Pancreas (tissue), 10 donors: ENCODE measurements around the gene TRIM75. TPM values are rescaled to one million over a fixed set of nuclear protein-coding genes. Genes with fewer than 3 reads are reported as not detected.

ENCODE experiments used
- ATAC-seq, 4 donors: fragments of 200-7000 bp; cut with Tn5 transposase; one replicate each; pipeline versions ENCODE4 v1.8.0 to v1.9.1; 2020; ENCODE audit warnings: mild to moderate bottlenecking in 4 of 4, moderate library complexity in 4 of 4
- DNase-seq, 6 donors: peaks; one replicate each; pipeline ENCODE4 v3.0.0-alpha.2; 2020
- FAIRE-seq: peaks from 2 replicates; lab custom pipeline; 2012; peaks lifted over from hg19 to GRCh38; lab: Jason Lieb, UNC
- H3K27ac ChIP-seq, 4 donors: fragments of 200-600 bp; sonication (generic); 1 replicate in 3 of 4; 2 replicates in 1 of 4; pipeline versions ENCODE4 v1.5.0 to v1.8.0; 2020
- H3K27me3 ChIP-seq, 4 donors: fragments of 200-600 bp; one replicate each; pipeline ENCODE4 v1.8.0; 2021
- H3K36me3 ChIP-seq, 3 donors: fragments of 200-600 bp; sonication (generic) in 1 of 3; one replicate each; pipeline versions ENCODE4 v1.5.0 to v1.8.0; 2020 to 2021
- H3K4me1 ChIP-seq, 3 donors: fragments of 200-600 bp; one replicate each; pipeline ENCODE4 v1.8.0; 2021
- H3K4me3 ChIP-seq, 4 donors: fragments of 200-600 bp; sonication (generic) in 2 of 4; one replicate each; pipeline versions ENCODE4 v1.5.0 to v1.8.0; 2020 to 2021
- H3K9me3 ChIP-seq, 4 donors: fragments of 200-600 bp; one replicate each; pipeline ENCODE4 v1.8.0; 2021
- WGBS, 2 donors: extraction: QIAGEN DNeasy Blood & Tissue Kit; methylation state at CpG; one replicate each; pipeline ENCODE4 v1.1.7; 2013; 5-methylcytosine and 5-hydroxymethylcytosine counted together
- intact Hi-C, 3 donors: fragments of 100-400 bp; cut with DNase I; formaldehyde crosslinking; loops; one replicate each; pipeline versions ENCODE4 v1.11.1 to v1.14.2; 2022
- polyA plus RNA-seq, 2 donors: library from polyadenylated mRNA; stranded (reverse); fragments of 200-250 nt; gene quantifications; one replicate each; pipeline ENCODE4 v1.2.3, GENCODE V29; 2013
- total RNA-seq, 6 donors: library from RNA; stranded (reverse); fragmentation: NEBNext Ultra II Directional in 4 of 6; extraction: Animal tissue kit (Norgen Biotek cat#: 25700) in 4 of 6; gene quantifications; one replicate each; pipeline versions ENCODE4 v1.2.1 to v1.2.4, GENCODE V29; 2021 to 2023
- TF ChIP-seq, protein P1 (sequence below), 4 donors: fragments of 200-600 bp; sonication (generic) in 3 of 4; IDR thresholded peaks; one replicate each; pipeline versions ENCODE4 v1.5.0 to v1.8.0; 2021; ENCODE audit warnings: antibody characterized with exemption in 4 of 4
- donor health status: healthy with polysubstance abuse.
- donor health status: DM: no; HTN: no; CAD: no; lungs with moderate emphysema.
- donor health status: DM: no; HTN: no; CAD: no.
- donor health status: control.
- donor health status: control.
- donor health status: Bipolar disorder and iron deficiency.
- donor health status: DM: yes; HTN: yes; CAD: no.
- donor health status: DM: no; HTN: no; CAD: no.
- donor health status: DM: no; HTN: no; CAD: no.
- donor health status: DM: yes; HTN: yes; CAD: no.

The TRIM75 gene
- total and polyA plus RNA-seq, 8 donors = not detected

GRCh38 chr4:165027762-165028402 lies 25.8 kb upstream of the TRIM75 start:
- Histone ChIP-seq H3K4me3 (no peak overlapping the region), H3K27ac (no peak overlapping the region), H3K27me3 (no peaks in the 10 kb centered on the region), H3K36me3 (no peaks in the 10 kb centered on the region), H3K4me1 (no peaks in the 10 kb centered on the region), H3K9me3 (no peaks in the 10 kb centered on the region)
- TF ChIP-seq, protein P1, sequence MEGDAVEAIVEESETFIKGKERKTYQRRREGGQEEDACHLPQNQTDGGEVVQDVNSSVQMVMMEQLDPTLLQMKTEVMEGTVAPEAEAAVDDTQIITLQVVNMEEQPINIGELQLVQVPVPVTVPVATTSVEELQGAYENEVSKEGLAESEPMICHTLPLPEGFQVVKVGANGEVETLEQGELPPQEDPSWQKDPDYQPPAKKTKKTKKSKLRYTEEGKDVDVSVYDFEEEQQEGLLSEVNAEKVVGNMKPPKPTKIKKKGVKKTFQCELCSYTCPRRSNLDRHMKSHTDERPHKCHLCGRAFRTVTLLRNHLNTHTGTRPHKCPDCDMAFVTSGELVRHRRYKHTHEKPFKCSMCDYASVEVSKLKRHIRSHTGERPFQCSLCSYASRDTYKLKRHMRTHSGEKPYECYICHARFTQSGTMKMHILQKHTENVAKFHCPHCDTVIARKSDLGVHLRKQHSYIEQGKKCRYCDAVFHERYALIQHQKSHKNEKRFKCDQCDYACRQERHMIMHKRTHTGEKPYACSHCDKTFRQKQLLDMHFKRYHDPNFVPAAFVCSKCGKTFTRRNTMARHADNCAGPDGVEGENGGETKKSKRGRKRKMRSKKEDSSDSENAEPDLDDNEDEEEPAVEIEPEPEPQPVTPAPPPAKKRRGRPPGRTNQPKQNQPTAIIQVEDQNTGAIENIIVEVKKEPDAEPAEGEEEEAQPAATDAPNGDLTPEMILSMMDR (IDR thresholded peaks at IDR 0.05) = no peak
- intact Hi-C loops = no loop called here
- DNase-seq = no peak
- no peak for FAIRE-seq
- no peak for ATAC-seq
- WGBS, 2 donors = 73 to 84% methylated on average over 7 of the region's 7 CpGs

GRCh38 chr4:165031436-165032211 lies 22.0 kb upstream of the TRIM75 start, which contains the start of gene TRIM60:
TSS of gene TRIM60 (plus strand) at chr4:165031999. CDS start at chr4:165040073, 8,074 bp downstream.
- 91 to 95% methylated on average over 41 of the region's 41 CpGs for WGBS, 2 donors
- H3K4me3 ChIP-seq = no peak within 1 kb of the TSS
- no peak for ATAC-seq
- no peaks in the 10 kb centered on the region for H3K27me3 ChIP-seq
- FAIRE-seq = no peak
- no peaks in the 10 kb centered on the region for H3K4me1 ChIP-seq
- H3K9me3 ChIP-seq = no peaks in the 10 kb centered on the region
- no peaks in the 10 kb centered on the region for H3K36me3 ChIP-seq
- intact Hi-C loops = no loop called here
- H3K27ac ChIP-seq = no peak within 1 kb of the TSS
- TF ChIP-seq, protein P1 (IDR thresholded peaks at IDR 0.05) = no peak
- DNase-seq = no peak

GRCh38 chr4:165048170-165048569 lies 5.5 kb upstream of the TRIM75 start:
- no peak for FAIRE-seq
- TF ChIP-seq, protein P1 (IDR thresholded peaks at IDR 0.05) = no peak

DNA sequence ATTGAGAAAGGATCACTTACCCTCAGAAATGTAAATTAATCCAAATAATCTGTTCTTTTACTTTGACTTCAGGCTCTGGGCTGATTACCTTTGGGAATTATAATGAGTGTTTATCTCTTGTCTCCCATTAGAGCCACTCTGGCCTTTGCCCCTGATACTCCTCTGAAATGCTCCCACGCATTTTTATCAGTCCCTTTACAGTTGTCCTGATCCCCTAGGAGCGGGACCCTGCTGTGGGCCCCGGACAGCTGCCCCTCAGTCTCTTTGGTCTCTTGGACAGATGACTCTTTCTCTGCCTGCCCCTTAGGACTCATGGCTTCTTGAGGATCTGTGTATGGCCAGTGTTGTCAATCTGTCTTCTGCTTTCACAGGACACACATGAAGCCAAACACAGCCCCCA lies 1.0 kb upstream of the TRIM75 start:
- no peak for ATAC-seq
- 43 to 50% methylated on average over 3 of the region's 3 CpGs for WGBS, 2 donors
- DNase-seq = no peak
- no peak for FAIRE-seq
- Histone ChIP-seq H3K36me3 (no peaks in the 10 kb centered on the region), H3K27me3 (no peaks in the 10 kb centered on the region), H3K4me1 (no peaks in the 10 kb centered on the region), H3K27ac (no peak overlapping the region), H3K4me3 (no peak overlapping the region), H3K9me3 (no peaks in the 10 kb centered on the region)
- TF ChIP-seq, protein P1 (IDR thresholded peaks at IDR 0.05) = no peak
- intact Hi-C loops = no loop called here

More at GRCh38 chr4:165048170-165048569, 5.5 kb upstream of the TRIM75 start:
- ATAC-seq (no peak), DNase-seq (no peak)
- Histone ChIP-seq H3K4me3 (no peak overlapping the region), H3K36me3 (no peaks in the 10 kb centered on the region), H3K4me1 (no peaks in the 10 kb centered on the region), H3K27me3 (no peaks in the 10 kb centered on the region), H3K27ac (no peak overlapping the region), H3K9me3 (no peaks in the 10 kb centered on the region)
- 56 to 68% methylated on average over 5 of the region's 5 CpGs for WGBS, 2 donors
- intact Hi-C loops = no loop called here

DNA sequence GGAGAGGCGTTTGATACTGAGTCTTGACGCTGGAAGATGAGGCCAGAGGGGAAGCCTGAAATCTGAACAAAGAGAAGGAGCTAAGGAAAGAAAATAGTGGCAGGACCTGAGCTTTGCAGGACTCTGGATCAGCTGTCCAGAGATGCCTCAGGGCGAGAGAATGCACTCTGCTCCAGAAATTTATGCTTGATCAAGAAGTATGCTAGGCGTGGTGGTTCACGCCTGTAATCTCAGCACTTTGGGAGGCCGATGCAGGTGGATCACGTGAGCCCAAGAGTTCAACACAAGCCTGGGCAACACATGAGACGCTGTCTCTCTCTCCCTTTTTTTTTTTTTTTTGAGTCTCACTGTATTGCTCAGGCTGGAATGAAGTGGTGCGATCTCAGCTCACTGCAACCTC lies 1.9 kb downstream of the TRIM75 start:
- no peak for FAIRE-seq
- H3K27ac ChIP-seq = no peak overlapping the region
- TF ChIP-seq, protein P1 (IDR thresholded peaks at IDR 0.05) = no peak
- no peaks in the 10 kb centered on the region for H3K27me3 ChIP-seq
- WGBS, 2 donors = 84 to 90% methylated on average over 9 of the region's 9 CpGs
- no peak for ATAC-seq
- DNase-seq = no peak
- H3K9me3 ChIP-seq = no peaks in the 10 kb centered on the region
- intact Hi-C loops = no loop called here
- H3K36me3 ChIP-seq = no peaks in the 10 kb centered on the region
- no peak overlapping the region for H3K4me3 ChIP-seq
- H3K4me1 ChIP-seq = no peaks in the 10 kb centered on the region
